Measurements from ENCODE around the gene SLC4A1AP. TPM values are rescaled to one million over a fixed set of nuclear protein-coding genes. Genes with fewer than 3 reads are reported as not detected.
A peak's percentile ranks its signal among the peaks of the same experiment; 100 is the strongest.
"Not testable (repeated sequence)": the region's sequence is repeated elsewhere in the genome, so short reads cannot be mapped to it uniquely, and the experiment has no call there.

Gene SLC4A1AP
- total RNA-seq, 2 experiments from 2014 or later = 25.5 to 26.6 TPM

GRCh38 chr2:27672723-27673486 is 9.2 kb downstream of the SLC4A1AP start:
- no peak overlapping the region for H3K4me3 Mint-ChIP-seq
- no peaks in the 10 kb centered on the region for H3K27me3 Mint-ChIP-seq
- H3K9me3 Mint-ChIP-seq = no peaks in the 10 kb centered on the region
- DNase-seq = no peak
- H3K36me3 Mint-ChIP-seq = peaks cover 10% of the 10 kb centered on the region
- H3K4me1 Mint-ChIP-seq = peaks cover 8% of the 10 kb centered on the region
- no peak overlapping the region for H3K27ac Mint-ChIP-seq

DNA sequence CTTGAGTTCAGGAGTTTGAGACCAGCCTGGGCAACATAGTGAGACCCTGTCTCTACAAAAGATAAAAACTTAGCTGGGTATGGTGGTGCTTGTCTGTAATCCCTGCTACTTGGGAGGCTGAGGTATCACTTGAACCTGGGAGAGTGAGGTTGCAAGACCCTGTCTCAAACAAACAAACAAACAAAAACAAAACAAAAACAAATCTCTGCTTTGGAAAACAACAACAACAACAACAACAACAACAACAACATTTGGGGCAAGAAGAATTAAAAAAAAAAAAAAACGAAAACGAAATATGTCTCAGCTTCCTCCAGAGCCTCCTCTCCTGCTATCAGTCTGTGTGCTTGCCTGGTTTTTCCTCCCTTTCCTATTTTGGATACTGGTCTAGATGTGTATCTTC is 16.9 kb downstream of the SLC4A1AP start:
- no peak overlapping the region for H3K4me3 Mint-ChIP-seq

GRCh38 chr2:27681841-27682240 is 18.2 kb downstream of the SLC4A1AP start:
- no peaks in the 10 kb centered on the region for H3K9me3 Mint-ChIP-seq
- no peak overlapping the region for H3K4me3 Mint-ChIP-seq
- H3K36me3 Mint-ChIP-seq = peaks cover 19% of the 10 kb centered on the region
- H3K4me1 Mint-ChIP-seq = peaks cover 28% of the 10 kb centered on the region
- H3K27me3 Mint-ChIP-seq = no peaks in the 10 kb centered on the region
- DNase-seq = no peak
- peak overlapping the region; percentile 83 for H3K27ac Mint-ChIP-seq

More for the DNA sequence above, 16.9 kb downstream of the SLC4A1AP start:
- H3K9me3 Mint-ChIP-seq = no peaks in the 10 kb centered on the region
- no peak overlapping the region for H3K27ac Mint-ChIP-seq
- DNase-seq = no peak
- peaks cover 28% of the 10 kb centered on the region for H3K4me1 Mint-ChIP-seq
- H3K36me3 Mint-ChIP-seq = peaks cover 20% of the 10 kb centered on the region
- H3K27me3 Mint-ChIP-seq = no peaks in the 10 kb centered on the region

DNA sequence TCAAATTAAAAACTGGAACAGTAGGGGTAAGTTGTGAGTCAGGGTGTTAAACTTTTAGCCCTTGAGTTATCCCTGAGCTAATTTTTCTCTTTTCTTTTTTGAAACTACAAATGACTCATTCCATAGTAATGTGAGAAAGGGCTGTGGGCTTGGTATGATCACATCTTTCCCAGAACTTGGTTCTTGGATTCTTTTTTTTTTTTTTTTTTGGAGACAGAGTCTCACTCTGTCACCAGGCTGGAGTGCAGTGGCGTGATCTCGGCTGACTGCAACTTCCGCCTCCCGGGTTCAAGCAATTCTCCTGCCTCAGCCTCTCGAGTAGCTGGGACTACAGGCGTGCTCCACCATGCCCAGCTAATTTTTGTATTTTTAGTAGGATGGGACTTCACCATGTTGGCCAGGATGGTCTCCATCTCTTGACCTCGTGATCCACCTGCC is 18.7 kb downstream of the SLC4A1AP start:
- H3K9me3 Mint-ChIP-seq, H3K4me3 Mint-ChIP-seq, H3K27me3 Mint-ChIP-seq, DNase-seq: not testable (repeated sequence)
- peaks cover 19% of the 10 kb centered on the region for H3K36me3 Mint-ChIP-seq
- peak overlapping the region; percentile 83 for H3K27ac Mint-ChIP-seq
- peaks cover 28% of the 10 kb centered on the region for H3K4me1 Mint-ChIP-seq

DNA sequence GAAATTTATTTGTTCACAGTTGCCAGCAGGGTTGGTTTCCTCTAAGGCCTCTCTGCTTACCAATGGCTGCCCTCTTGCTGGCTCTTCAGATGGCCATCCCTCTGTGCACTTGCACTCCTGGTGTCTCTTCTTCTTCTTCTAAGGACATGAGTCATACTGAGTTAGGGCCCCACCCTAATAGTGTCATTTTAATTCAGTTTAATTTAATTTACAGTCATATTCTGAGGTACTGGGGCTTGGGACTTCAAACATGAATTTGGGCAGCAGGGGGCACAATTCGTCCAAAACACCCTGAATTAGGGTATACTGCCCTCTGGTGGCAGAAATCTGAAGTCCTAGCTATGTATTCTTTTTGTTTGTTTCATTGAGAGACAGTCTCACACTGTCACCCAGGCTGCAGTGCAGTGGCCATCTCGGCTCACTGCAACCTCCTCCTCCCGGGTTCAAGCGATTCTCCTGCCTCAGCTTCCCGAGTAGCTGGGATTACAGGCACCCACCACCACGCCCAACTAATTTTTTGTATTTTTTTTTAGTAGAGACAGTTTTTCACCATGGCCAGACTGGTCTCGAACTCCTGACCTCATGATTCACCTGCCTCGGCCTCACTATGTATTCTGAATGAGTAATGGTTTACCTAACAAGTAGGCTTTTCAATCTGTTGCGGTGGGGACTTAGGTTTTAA is 19.8 kb downstream of the SLC4A1AP start:
- no peaks in the 10 kb centered on the region for H3K9me3 Mint-ChIP-seq
- peaks cover 28% of the 10 kb centered on the region for H3K4me1 Mint-ChIP-seq
- DNase-seq = peak; percentile 77
- peak overlapping the region; percentile 64 for H3K27ac Mint-ChIP-seq
- no peaks in the 10 kb centered on the region for H3K27me3 Mint-ChIP-seq
- H3K36me3 Mint-ChIP-seq = peaks cover 15% of the 10 kb centered on the region
- H3K4me3 Mint-ChIP-seq = no peak overlapping the region

- H3K36me3 Mint-ChIP-seq = peaks cover 15% of the 10 kb centered on the region
- not testable (repeated sequence) for DNase-seq, H3K9me3 Mint-ChIP-seq, H3K4me3 Mint-ChIP-seq, H3K27me3 Mint-ChIP-seq
- peak overlapping the region; percentile 4 for H3K27ac Mint-ChIP-seq
- peaks cover 28% of the 10 kb centered on the region for H3K4me1 Mint-ChIP-seq
Measured at GRCh38 chr2:27685006-27685405, 21.3 kb downstream of the SLC4A1AP start.

- no peak for DNase-seq
- H3K27me3 Mint-ChIP-seq = no peaks in the 10 kb centered on the region
- H3K36me3 Mint-ChIP-seq = peaks cover 15% of the 10 kb centered on the region
- H3K4me3 Mint-ChIP-seq = no peak overlapping the region
- peaks cover 28% of the 10 kb centered on the region for H3K4me1 Mint-ChIP-seq
- H3K27ac Mint-ChIP-seq = no peak overlapping the region
- H3K9me3 Mint-ChIP-seq = no peaks in the 10 kb centered on the region
Measured at GRCh38 chr2:27685577-27685976, 21.9 kb downstream of the SLC4A1AP start.

- Mint-ChIP-seq H3K27ac (no peak overlapping the region), H3K36me3 (peaks cover 12% of the 10 kb centered on the region), H3K4me1 (peaks cover 20% of the 10 kb centered on the region), H3K4me3 (no peak overlapping the region), H3K9me3 (no peaks in the 10 kb centered on the region), H3K27me3 (no peaks in the 10 kb centered on the region)
- DNase-seq = no peak
Measured at GRCh38 chr2:27687232-27687631, 23.5 kb downstream of the SLC4A1AP start.

GRCh38 chr2:27689424-27689823 is 25.7 kb downstream of the SLC4A1AP start:
- no peaks in the 10 kb centered on the region for H3K27me3 Mint-ChIP-seq
- H3K9me3 Mint-ChIP-seq = no peaks in the 10 kb centered on the region
- no peak overlapping the region for H3K4me3 Mint-ChIP-seq
- H3K4me1 Mint-ChIP-seq = peaks cover 7% of the 10 kb centered on the region
- no peak overlapping the region for H3K27ac Mint-ChIP-seq
- H3K36me3 Mint-ChIP-seq = peaks cover 4% of the 10 kb centered on the region
- no peak for DNase-seq

DNA sequence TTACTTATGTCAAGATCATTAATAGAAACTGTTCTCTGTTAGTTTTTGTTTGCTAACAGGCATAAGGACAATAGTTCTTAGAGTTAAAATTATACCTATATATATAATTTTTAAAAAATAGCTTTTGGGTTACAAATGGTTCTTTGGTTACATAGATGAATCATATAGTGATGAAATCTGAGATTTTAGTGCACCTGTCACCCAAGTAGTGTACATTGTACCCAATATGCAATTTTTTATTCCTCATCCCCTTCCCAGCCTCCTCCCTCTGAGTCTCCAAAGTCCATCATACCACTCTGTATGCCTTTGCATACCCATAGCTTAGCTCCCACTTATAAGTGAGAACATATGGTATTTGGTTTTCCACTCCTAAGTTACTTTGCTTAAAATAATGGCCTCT is 26.4 kb downstream of the SLC4A1AP start:
- DNase-seq = no peak
- Mint-ChIP-seq H3K27me3 (no peaks in the 10 kb centered on the region), H3K4me1 (peaks cover 4% of the 10 kb centered on the region), H3K27ac (no peak overlapping the region), H3K9me3 (no peaks in the 10 kb centered on the region), H3K4me3 (no peak overlapping the region), H3K36me3 (peaks cover 3% of the 10 kb centered on the region)

GRCh38 chr2:27697660-27698059 is 34.0 kb downstream of the SLC4A1AP start:
- H3K27me3 Mint-ChIP-seq = no peaks in the 10 kb centered on the region
- peaks cover 3% of the 10 kb centered on the region for H3K4me1 Mint-ChIP-seq
- no peaks in the 10 kb centered on the region for H3K9me3 Mint-ChIP-seq
- H3K4me3 Mint-ChIP-seq = no peak overlapping the region
- peaks cover 8% of the 10 kb centered on the region for H3K36me3 Mint-ChIP-seq
- DNase-seq = no peak
- H3K27ac Mint-ChIP-seq = no peak overlapping the region

- Mint-ChIP-seq H3K27me3 (no peaks in the 10 kb centered on the region), H3K36me3 (peaks cover 3% of the 10 kb centered on the region), H3K27ac (no peak overlapping the region), H3K4me3 (no peak overlapping the region), H3K4me1 (peaks cover 10% of the 10 kb centered on the region), H3K9me3 (no peaks in the 10 kb centered on the region)
- DNase-seq = no peak
Measured at GRCh38 chr2:27701676-27702075, 38.0 kb downstream of the SLC4A1AP start.

DNA sequence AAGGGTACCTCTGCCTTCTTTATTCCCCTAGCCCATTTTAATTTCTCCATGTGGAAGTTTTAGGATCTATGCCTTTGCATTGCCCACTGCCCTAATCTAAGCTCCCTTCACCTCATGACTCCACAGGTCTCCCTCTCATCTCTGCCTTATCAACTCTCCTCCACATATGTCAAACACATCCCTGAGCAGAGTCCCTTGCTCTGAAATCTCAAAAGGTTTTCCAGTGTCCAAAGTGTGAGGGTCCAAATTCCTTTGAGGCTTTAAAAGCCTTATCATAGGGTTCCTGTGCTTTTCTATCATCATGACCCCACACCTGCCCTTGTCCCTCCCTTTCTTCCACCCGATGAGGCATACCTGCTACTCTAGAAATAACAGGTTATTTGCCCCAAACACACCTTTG is 38.6 kb downstream of the SLC4A1AP start:
- no peaks in the 10 kb centered on the region for H3K9me3 Mint-ChIP-seq

DNA sequence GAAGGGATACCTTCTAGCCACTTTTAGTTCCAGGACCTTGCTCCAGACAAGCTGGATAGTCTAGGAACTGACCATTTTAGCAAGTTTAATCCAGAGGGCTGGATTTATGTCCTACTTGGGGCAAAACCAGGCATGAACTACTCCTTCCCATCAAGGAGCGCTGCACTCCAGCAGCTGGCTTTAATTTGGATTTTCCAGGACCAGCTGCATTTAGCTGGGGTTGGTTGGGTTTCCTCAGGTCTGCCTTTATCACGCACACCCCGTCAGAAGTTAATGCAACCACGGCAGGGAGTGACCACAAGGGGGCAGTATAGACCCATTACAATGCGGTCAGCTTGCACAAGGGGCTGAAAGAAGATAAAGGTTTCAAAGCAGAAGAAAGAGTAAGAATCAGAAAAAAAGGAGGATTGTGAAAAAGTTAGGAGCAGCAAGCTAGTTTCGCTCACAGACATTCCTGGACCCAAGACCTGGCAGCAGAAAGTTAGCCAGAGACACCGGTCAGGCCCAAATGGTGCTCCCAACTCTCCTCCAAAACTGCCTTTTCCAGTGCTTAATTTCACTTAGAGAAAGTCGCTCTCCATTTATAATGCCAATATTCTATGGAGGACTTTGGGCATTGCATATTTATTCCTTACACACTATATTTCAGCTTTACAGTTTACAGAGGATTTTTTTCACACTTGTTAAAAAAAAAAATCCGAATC is 40.1 kb downstream of the SLC4A1AP start:
- Mint-ChIP-seq H3K4me1 (peaks cover 6% of the 10 kb centered on the region), H3K4me3 (no peak overlapping the region), H3K9me3 (no peaks in the 10 kb centered on the region), H3K27ac (no peak overlapping the region), H3K36me3 (no peaks in the 10 kb centered on the region), H3K27me3 (no peaks in the 10 kb centered on the region)
- peak; percentile 75 for DNase-seq

More for the DNA sequence above, 38.6 kb downstream of the SLC4A1AP start:
- no peak for DNase-seq
- Mint-ChIP-seq H3K27me3 (no peaks in the 10 kb centered on the region), H3K4me3 (no peak overlapping the region), H3K4me1 (peaks cover 10% of the 10 kb centered on the region), H3K36me3 (peaks cover 3% of the 10 kb centered on the region), H3K27ac (no peak overlapping the region)

- no peak overlapping the region for H3K4me3 Mint-ChIP-seq
- H3K4me1 Mint-ChIP-seq = peaks cover 6% of the 10 kb centered on the region
- H3K27me3 Mint-ChIP-seq = no peaks in the 10 kb centered on the region
- no peaks in the 10 kb centered on the region for H3K36me3 Mint-ChIP-seq
- no peak for DNase-seq
- no peak overlapping the region for H3K27ac Mint-ChIP-seq
- no peaks in the 10 kb centered on the region for H3K9me3 Mint-ChIP-seq
Measured at GRCh38 chr2:27704342-27704876, 40.7 kb downstream of the SLC4A1AP start.
